LNCaP clone FGC (cell line): ENCODE results near the gene HSPA1L.
"Not testable (repeated sequence)": the region's sequence is repeated elsewhere in the genome, so short reads cannot be mapped to it uniquely, and the experiment has no call there.

Source experiments
- DNase-seq: peaks from one replicate; pipeline ENCODE4 v3.0.0-alpha.2; 2011; ENCODE audit warnings: low read depth
- H3K4me3 ChIP-seq: 2 replicates; pipeline ENCODE4 v1.5.1; 2011; ENCODE audit warnings: mild to moderate bottlenecking, low read depth, low read length, control low read depth
- TF ChIP-seq, protein P1 (sequence below): IDR thresholded peaks from 2 replicates; pipeline ENCODE4 v1.5.1; 2012; ENCODE audit warnings: mild to moderate bottlenecking; ENCODE audit not compliant: control insufficient read depth, insufficient read depth; ENCODE audit errors: extremely low read depth

HSPA1L gene

DNA sequence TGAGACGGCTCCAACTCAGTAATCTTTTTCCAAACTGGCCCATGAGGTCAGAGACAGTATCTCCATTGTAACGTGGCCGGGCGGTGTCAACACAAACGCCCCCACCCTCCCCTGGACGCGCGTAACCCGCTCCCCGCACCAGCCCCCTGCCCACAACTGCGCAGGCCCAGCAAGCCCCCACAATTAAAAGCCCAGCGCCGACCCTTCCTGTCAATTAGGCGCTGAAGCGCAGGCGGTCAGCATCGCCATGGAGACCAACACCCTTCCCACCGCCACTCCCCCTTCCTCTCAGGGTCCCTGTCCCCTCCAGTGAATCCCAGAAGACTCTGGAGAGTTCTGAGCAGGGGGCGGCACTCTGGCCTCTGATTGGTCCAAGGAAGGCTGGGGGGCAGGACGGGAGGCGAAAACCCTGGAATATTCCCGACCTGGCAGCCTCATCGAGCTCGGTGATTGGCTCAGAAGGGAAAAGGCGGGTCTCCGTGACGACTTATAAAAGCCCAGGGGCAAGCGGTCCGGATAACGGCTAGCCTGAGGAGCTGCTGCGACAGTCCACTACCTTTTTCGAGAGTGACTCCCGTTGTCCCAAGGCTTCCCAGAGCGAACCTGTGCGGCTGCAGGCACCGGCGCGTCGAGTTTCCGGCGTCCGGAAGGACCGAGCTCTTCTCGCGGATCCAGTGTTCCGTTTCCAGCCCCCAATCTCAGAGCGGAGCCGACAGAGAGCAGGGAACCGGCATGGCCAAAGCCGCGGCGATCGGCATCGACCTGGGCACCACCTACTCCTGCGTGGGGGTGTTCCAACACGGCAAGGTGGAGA, at the start of gene HSPA1L, which contains the start of gene HSPA1A:
HSPA1L (minus strand) TSS at position 259 of the 814 bp plus-strand sequence. CDS start 3,311 bp downstream, outside the sequence.
HSPA1A (plus strand) TSS at position 519 of the 814 bp plus-strand sequence; CDS start at position 733, 214 bp downstream.
- no peak for DNase-seq
- TF ChIP-seq, protein P1, sequence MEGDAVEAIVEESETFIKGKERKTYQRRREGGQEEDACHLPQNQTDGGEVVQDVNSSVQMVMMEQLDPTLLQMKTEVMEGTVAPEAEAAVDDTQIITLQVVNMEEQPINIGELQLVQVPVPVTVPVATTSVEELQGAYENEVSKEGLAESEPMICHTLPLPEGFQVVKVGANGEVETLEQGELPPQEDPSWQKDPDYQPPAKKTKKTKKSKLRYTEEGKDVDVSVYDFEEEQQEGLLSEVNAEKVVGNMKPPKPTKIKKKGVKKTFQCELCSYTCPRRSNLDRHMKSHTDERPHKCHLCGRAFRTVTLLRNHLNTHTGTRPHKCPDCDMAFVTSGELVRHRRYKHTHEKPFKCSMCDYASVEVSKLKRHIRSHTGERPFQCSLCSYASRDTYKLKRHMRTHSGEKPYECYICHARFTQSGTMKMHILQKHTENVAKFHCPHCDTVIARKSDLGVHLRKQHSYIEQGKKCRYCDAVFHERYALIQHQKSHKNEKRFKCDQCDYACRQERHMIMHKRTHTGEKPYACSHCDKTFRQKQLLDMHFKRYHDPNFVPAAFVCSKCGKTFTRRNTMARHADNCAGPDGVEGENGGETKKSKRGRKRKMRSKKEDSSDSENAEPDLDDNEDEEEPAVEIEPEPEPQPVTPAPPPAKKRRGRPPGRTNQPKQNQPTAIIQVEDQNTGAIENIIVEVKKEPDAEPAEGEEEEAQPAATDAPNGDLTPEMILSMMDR: no peak
- no peak within 1 kb of the TSS for H3K4me3 ChIP-seq

DNA sequence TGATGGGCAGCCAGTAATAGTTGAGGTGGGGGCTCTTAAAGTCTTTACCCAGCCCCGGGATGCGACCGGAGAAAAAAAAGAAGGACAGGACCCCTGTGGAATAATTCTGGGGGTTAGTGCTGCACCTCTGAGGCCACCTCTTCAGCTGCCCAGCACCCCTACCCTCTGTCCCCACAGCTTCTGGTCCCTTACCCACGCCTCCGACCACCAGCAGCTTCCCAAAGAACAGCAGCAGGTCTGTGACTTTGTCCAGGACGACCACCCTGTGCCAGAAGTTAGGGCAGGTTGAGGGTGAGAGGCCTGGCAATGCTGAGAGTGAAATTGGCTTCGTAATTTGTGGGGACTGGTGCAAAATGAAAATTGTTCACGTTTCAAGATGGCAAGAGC, 49.7 kb upstream of the HSPA1L start:
- no peak overlapping the region for H3K4me3 ChIP-seq
- TF ChIP-seq, protein P1: no peak
- no peak for DNase-seq

DNA sequence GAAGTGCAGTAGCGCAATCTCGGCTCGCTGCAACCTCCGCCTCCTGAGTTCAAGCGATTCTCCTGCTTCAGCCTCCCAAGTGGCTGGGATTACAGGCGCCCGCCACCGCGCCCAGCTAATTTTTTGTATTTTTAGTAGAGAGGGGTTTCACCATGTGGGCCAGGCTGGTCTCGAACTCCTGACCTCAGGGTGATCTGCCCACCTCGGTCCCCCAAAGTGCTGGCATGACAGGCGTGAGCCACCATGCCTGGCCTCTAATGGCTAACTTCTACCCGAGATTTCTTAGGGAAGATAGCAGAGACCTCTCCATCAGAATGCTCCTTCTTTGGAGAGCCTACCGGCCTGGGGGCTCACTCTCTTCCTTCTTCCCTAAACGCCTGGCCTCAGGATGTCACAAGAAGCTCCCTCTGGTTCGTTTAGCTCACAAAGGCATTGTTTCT, 49.1 kb upstream of the HSPA1L start:
- DNase-seq: not testable (repeated sequence)

DNA sequence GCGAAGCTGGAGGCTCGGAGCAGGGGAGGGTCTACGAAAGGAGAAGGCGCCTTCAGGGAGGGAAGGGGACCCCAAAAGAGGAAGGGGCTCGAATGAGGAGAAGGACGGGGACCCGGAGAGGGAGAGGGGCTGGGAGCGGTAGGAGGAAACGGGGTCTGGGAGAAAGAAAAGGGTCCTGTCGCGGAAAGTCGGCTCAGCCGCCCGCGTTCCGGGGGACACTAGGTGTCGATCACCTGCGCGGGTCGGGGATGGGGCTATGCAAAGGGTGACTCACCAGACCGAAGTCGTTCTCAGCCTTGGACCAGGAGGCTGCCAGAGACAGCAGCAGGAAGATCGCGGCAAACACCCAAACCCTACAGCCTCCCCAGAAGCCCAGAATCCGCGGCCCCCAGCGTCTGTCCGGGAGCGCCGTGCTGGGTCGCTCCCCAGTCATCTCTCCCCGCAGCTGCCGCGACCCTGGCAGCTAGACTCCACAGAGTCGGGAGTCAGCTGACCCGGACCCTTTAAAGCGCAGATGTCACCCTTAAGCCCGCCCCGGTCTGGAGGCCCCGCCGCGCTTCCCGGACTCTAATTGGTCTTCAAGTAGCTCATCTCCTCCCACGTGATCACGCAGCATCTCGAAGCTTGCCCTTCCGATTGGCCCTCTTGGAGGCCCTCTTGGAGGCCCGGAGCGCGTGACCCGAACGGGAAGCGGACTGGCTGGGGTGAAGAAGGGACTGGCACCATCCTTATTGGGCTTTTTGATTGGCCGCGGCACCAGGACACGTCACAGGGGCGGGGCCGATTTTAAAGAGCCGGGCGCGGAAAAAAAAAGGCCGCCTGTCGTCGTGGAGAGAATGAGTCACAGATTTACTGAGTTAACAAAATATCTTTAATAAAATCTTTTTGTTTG, 47.5 kb upstream of the HSPA1L start, which contains the start of gene NEU1:
NEU1 (minus strand) TSS at position 478 of the 892 bp plus-strand sequence; CDS start at position 433, 45 bp downstream.
- TF ChIP-seq, protein P1: no peak
- H3K4me3 ChIP-seq: peak within 1 kb of the TSS; percentile 58

More for the DNA sequence above, 49.1 kb upstream of the HSPA1L start:
- not testable (repeated sequence) for H3K4me3 ChIP-seq

DNA sequence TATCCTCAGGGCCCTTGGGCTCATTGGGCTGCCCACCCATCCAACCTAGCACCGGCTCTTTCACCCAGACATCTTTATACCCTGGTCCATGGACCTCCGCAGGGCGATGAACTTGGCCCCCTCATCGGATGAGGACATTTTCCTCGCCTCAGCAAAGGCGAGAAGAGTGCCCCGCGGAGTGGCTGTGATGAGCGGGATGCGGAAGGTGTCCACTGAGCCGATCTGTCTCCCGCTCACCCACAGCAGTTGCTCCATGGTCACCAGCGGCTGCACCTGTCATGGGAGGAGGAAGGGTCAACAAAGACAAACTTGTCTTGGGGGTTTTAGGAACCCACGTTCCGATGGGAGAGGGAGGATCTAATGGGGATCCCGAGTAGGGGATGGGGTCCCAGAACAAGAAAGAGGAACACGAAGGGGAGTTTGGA, 46.8 kb upstream of the HSPA1L start:
- H3K4me3 ChIP-seq: peak overlapping the region; percentile 58
- TF ChIP-seq, protein P1: no peak
- no peak for DNase-seq

More for the DNA sequence above, 47.5 kb upstream of the HSPA1L start, which contains the start of gene NEU1:
- peak; percentile 100 for DNase-seq

DNA sequence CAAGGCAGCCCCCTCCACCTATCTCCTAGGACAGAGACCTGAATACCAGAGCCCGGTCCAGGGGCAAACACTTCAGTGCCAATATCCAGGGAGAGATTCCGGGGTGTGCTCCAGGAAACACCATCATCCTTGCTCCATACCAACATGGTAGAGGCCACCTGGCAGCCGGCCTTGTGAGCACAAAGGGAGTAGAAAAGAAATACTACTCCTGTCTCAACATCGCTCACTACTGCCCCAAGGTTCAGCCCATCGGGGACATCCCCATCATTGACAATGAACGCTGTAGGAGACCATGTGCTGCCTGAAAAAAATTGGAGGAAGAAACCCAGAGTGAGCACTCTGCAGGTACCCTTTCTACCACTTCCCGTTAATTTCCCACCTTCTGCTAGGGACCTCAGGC, 46.1 kb upstream of the HSPA1L start:
- H3K4me3 ChIP-seq: no peak overlapping the region
- DNase-seq: no peak
- TF ChIP-seq, protein P1: no peak

DNA sequence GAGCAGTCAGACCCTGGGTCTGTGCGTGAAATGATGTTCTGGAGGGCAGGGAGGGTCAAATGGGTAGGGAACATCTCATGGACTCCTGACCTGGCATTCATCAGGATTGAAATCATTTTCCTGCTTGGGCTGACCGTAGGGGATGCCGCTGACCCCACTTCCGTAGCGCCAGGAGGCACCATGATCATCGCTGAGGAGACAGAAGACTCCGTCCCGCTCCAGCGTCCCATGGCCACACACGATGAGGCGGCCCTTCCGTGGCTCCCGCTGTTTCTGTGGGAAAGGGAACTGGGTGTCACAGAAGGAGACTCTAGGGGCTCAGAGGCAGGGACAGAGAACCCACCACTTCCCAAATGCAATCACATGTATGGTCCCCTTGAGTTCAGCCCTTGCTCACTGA, 45.3 kb upstream of the HSPA1L start:
- no peak overlapping the region for H3K4me3 ChIP-seq
- DNase-seq: no peak
- TF ChIP-seq, protein P1: no peak
